M059J (cell line): ENCODE measurements around the gene BOLA3. TPM values are rescaled to one million over a fixed set of nuclear protein-coding genes. Genes with fewer than 3 reads are reported as not detected.
"Not testable (repeated sequence)": the region's sequence is repeated elsewhere in the genome, so short reads cannot be mapped to it uniquely, and the experiment has no call there.

Experiments
- DNase-seq: peaks from one replicate; pipeline ENCODE4 v3.0.0-alpha.2; 2012; ENCODE audit warnings: low read depth
- total RNA-seq: library from RNA; depleted of rRNA; stranded (reverse); fragments of >200 nt; shearing (Covaris generic); gene quantifications from 2 replicates; pipeline ENCODE4 v1.2.3, GENCODE V29; 2014

BOLA3 gene
- total RNA-seq, 1 experiment from 2014 or later, result 148 TPM

GRCh38 chr2:74149247-74149525, 1.5 kb upstream of the BOLA3 start:
- peak; percentile 3 for DNase-seq

- no peak for DNase-seq
Observed at GRCh38 chr2:74148457-74149246, 940 bp upstream of the BOLA3 start.

GRCh38 chr2:74146929-74147726, 584 bp downstream of the BOLA3 start:
- DNase-seq, result peak; percentile 45

- DNase-seq, result no peak
Observed at GRCh38 chr2:74142340-74142739, 5.4 kb downstream of the BOLA3 start.

GRCh38 chr2:74138600-74139323, 8.9 kb downstream of the BOLA3 start:
- no peak for DNase-seq

GRCh38 chr2:74137651-74138599, 9.8 kb downstream of the BOLA3 start:
- DNase-seq, result no peak

- DNase-seq, result no peak
Observed at GRCh38 chr2:74131901-74132300, 15.8 kb downstream of the BOLA3 start.

- DNase-seq, result peak; percentile 32
Observed at GRCh38 chr2:74130211-74130995, 17.3 kb downstream of the BOLA3 start.

- no peak for DNase-seq
Observed at GRCh38 chr2:74128206-74128605, 19.5 kb downstream of the BOLA3 start.

- DNase-seq, result not testable (repeated sequence)
Observed at GRCh38 chr2:74123955-74124354, 23.8 kb downstream of the BOLA3 start.

GRCh38 chr2:74121846-74122245, 25.9 kb downstream of the BOLA3 start:
- peak; percentile 7 for DNase-seq

- DNase-seq, result peak; percentile 80
Observed at GRCh38 chr2:74119912-74120825, 27.5 kb downstream of the BOLA3 start.

GRCh38 chr2:74119339-74119738, 28.4 kb downstream of the BOLA3 start:
- peak; percentile 17 for DNase-seq

- no peak for DNase-seq
Observed at GRCh38 chr2:74111380-74111779, 36.3 kb downstream of the BOLA3 start.

- DNase-seq, result no peak
Observed at GRCh38 chr2:74110537-74110936, 37.2 kb downstream of the BOLA3 start.

- DNase-seq, result no peak
Observed at GRCh38 chr2:74109551-74109950, 38.2 kb downstream of the BOLA3 start.

- DNase-seq, result no peak
Observed at GRCh38 chr2:74107071-74107470, 40.6 kb downstream of the BOLA3 start.

GRCh38 chr2:74105413-74105812, 42.3 kb downstream of the BOLA3 start:
- no peak for DNase-seq

GRCh38 chr2:74104839-74105238, 42.9 kb downstream of the BOLA3 start:
- DNase-seq, result no peak

GRCh38 chr2:74103763-74104162, 43.9 kb downstream of the BOLA3 start:
- DNase-seq, result no peak
